ENCODE measurements around the gene DGKI.

DGKI gene

GRCh38 chr7:137882806-137883205 is 36.0 kb upstream of the DGKI start:
- Histone ChIP-seq H3K9ac (ENCODE audit: low read length) (no peak overlapping the region), H3K36me3 (ENCODE audit: low read length) (no peaks in the 10 kb centered on the region), H3K9me3 (ENCODE audit: insufficient read depth, low read length) (no peaks in the 10 kb centered on the region), H3K4me2 (ENCODE audit: low read depth, low read length, poor library complexity, severe bottlenecking) (no peak overlapping the region), H3K79me2 (ENCODE audit: insufficient read depth, low read length) (no peaks in the 10 kb centered on the region), H3K27ac (ENCODE audit: low read depth, low read length) (no peak overlapping the region), H2AFZ (ENCODE audit: low read depth, low read length, severe bottlenecking) (no peak overlapping the region), H3K9me2 (replicated peaks; ENCODE audit: insufficient read depth, low read length) (no peaks in the 10 kb centered on the region), H3K27me3 (ENCODE audit: low read length) (no peaks in the 10 kb centered on the region), H3K4me3 (ENCODE audit: insufficient read depth, low read length, poor library complexity, severe bottlenecking) (no peak overlapping the region), H3F3A (ENCODE audit: insufficient read depth) (no peaks in the 10 kb centered on the region), H4K20me1 (ENCODE audit: low read depth, low read length) (no peaks in the 10 kb centered on the region)
- TF ChIP-seq, protein P1, sequence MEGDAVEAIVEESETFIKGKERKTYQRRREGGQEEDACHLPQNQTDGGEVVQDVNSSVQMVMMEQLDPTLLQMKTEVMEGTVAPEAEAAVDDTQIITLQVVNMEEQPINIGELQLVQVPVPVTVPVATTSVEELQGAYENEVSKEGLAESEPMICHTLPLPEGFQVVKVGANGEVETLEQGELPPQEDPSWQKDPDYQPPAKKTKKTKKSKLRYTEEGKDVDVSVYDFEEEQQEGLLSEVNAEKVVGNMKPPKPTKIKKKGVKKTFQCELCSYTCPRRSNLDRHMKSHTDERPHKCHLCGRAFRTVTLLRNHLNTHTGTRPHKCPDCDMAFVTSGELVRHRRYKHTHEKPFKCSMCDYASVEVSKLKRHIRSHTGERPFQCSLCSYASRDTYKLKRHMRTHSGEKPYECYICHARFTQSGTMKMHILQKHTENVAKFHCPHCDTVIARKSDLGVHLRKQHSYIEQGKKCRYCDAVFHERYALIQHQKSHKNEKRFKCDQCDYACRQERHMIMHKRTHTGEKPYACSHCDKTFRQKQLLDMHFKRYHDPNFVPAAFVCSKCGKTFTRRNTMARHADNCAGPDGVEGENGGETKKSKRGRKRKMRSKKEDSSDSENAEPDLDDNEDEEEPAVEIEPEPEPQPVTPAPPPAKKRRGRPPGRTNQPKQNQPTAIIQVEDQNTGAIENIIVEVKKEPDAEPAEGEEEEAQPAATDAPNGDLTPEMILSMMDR (IDR thresholded peaks at IDR 0.05; ENCODE audit: insufficient read depth, low read length, poor library complexity, severe bottlenecking), result no peak
- TF ChIP-seq EZH2phosphoT487 (conservative IDR thresholded peaks at IDR 0.05; ENCODE audit: low read length), result no peak

DNA sequence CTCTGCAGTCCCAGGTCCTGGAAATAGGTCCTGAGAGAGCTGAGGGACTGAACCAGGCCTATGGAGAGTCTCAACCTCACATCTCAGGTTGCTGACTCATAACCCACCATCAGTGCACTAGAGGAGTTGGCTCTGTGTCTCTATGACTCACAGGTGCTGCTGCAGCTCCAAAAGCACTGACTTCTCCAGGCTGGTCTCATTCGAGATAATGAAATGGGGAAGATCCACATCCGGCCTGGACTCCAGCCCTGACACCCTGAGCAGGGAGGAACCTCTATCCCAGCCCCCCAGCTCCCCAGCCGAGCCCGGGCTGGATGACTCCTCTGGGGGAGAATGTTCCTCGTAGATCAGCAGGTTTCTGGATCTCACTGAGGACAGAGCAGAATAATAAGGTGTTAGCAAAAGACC is 35.5 kb upstream of the DGKI start:
- Histone ChIP-seq H3K36me3 (ENCODE audit: low read length) (no peaks in the 10 kb centered on the region), H3K27ac (ENCODE audit: low read depth, low read length) (no peak overlapping the region), H4K20me1 (ENCODE audit: low read depth, low read length) (no peaks in the 10 kb centered on the region), H3K9ac (ENCODE audit: low read length) (no peak overlapping the region), H3K4me2 (ENCODE audit: low read depth, low read length, poor library complexity, severe bottlenecking) (no peak overlapping the region), H3K4me3 (ENCODE audit: insufficient read depth, low read length, poor library complexity, severe bottlenecking) (no peak overlapping the region), H2AFZ (ENCODE audit: low read depth, low read length, severe bottlenecking) (no peak overlapping the region), H3K79me2 (ENCODE audit: insufficient read depth, low read length) (no peaks in the 10 kb centered on the region), H3F3A (ENCODE audit: insufficient read depth) (no peaks in the 10 kb centered on the region), H3K9me2 (replicated peaks; ENCODE audit: insufficient read depth, low read length) (no peaks in the 10 kb centered on the region), H3K27me3 (ENCODE audit: low read length) (no peaks in the 10 kb centered on the region), H3K9me3 (ENCODE audit: insufficient read depth, low read length) (no peaks in the 10 kb centered on the region)
- TF ChIP-seq, protein P1 (IDR thresholded peaks at IDR 0.05; ENCODE audit: insufficient read depth, low read length, poor library complexity, severe bottlenecking), result no peak
- TF ChIP-seq EZH2phosphoT487 (conservative IDR thresholded peaks at IDR 0.05; ENCODE audit: low read length), result no peak

DNA sequence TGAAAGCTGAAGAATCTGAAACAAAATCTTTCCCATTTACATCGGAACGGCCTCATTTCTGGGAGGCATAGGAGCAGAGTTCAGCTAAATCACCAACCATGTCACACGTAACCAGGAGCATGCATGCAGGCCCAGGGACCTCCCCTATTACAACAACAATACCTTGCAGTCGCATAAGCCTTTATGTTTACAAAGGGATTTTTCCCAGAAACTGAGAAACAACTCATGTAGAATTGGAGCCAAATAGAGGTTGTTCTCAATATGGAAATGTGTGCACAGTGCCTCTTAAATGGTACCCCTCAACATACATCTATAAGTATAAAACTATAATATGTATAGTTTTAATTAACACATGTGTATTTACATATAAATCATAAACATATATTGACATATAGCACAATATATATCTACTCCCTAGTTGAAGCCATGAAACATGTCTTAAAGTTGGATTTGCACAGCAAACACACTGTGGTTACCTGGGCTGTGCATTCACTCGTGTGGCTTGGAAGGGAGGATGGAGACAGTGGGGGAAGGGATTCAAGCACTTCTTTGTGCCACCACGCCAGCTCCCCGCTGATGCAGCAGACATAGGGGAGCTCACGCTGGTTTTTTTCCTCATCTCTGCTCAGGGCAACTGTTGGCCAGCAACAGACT is 35.0 kb upstream of the DGKI start:
- Histone ChIP-seq H3K27me3 (ENCODE audit: low read length) (no peaks in the 10 kb centered on the region), H3K9me2 (replicated peaks; ENCODE audit: insufficient read depth, low read length) (no peaks in the 10 kb centered on the region), H2AFZ (ENCODE audit: low read depth, low read length, severe bottlenecking) (no peak overlapping the region), H3K9me3 (ENCODE audit: insufficient read depth, low read length) (no peaks in the 10 kb centered on the region), H3K4me2 (ENCODE audit: low read depth, low read length, poor library complexity, severe bottlenecking) (no peak overlapping the region), H3K9ac (ENCODE audit: low read length) (no peak overlapping the region), H3F3A (ENCODE audit: insufficient read depth) (no peaks in the 10 kb centered on the region), H3K27ac (ENCODE audit: low read depth, low read length) (no peak overlapping the region), H3K4me3 (ENCODE audit: insufficient read depth, low read length, poor library complexity, severe bottlenecking) (no peak overlapping the region), H3K36me3 (ENCODE audit: low read length) (no peaks in the 10 kb centered on the region), H3K79me2 (ENCODE audit: insufficient read depth, low read length) (no peaks in the 10 kb centered on the region), H4K20me1 (ENCODE audit: low read depth, low read length) (no peaks in the 10 kb centered on the region)
- TF ChIP-seq, protein P1 (IDR thresholded peaks at IDR 0.05; ENCODE audit: insufficient read depth, low read length, poor library complexity, severe bottlenecking), result no peak
- TF ChIP-seq EZH2phosphoT487 (conservative IDR thresholded peaks at IDR 0.05; ENCODE audit: low read length), result no peak
